GM23338 (cell line): ENCODE measurements around the gene EPSTI1. TPM values are rescaled to one million over a fixed set of nuclear protein-coding genes. Genes with fewer than 3 reads are reported as not detected.

Experiments used
- ATAC-seq: fragments of 200-7000 bp; cut with Tn5 transposase; 3 replicates; pipeline ENCODE4 v1.9.1; 2020
- DNase-seq: peaks from one replicate; pipeline ENCODE4 v3.0.0-alpha.2; 2015; ENCODE audit warnings: low spot score
- H2AFZ ChIP-seq: fragments of 200-600 bp; sonication (generic); 2 replicates; pipeline ENCODE4 v1.8.0; 2016; ENCODE audit warnings: antibody characterized with exemption, mild to moderate bottlenecking, moderate library complexity
- H3F3A ChIP-seq: fragments of 200-600 bp; sonication (generic); replicated peaks from 2 replicates; pipeline ENCODE4 v1.8.0; 2017; ENCODE audit warnings: antibody characterized with exemption, mixed run types, low read depth
- H3K27ac ChIP-seq: fragments of 200-600 bp; sonication (generic); 2 replicates; pipeline ENCODE4 v1.6.1; 2016; ENCODE audit warnings: low read depth
- H3K27me3 ChIP-seq: fragments of 200-600 bp; sonication (generic); 2 replicates; pipeline ENCODE4 v1.8.0; 2016; ENCODE audit warnings: mild to moderate bottlenecking, mixed run types, moderate library complexity; ENCODE audit not compliant: insufficient read depth
- H3K36me3 ChIP-seq: fragments of 200-600 bp; sonication (generic); 2 replicates; pipeline ENCODE4 v1.8.0; 2016; ENCODE audit warnings: mild to moderate bottlenecking; ENCODE audit not compliant: insufficient read depth
- H3K4me1 ChIP-seq: fragments of 200-600 bp; sonication (generic); 2 replicates; pipeline ENCODE4 v1.8.0; 2016; ENCODE audit warnings: mild to moderate bottlenecking, moderate library complexity; ENCODE audit not compliant: insufficient read depth
- H3K4me2 ChIP-seq: fragments of 200-600 bp; sonication (generic); 2 replicates; pipeline ENCODE4 v1.7.1; 2017; ENCODE audit warnings: mixed run types
- H3K4me3 ChIP-seq: fragments of 200-600 bp; sonication (generic); 2 replicates; pipeline ENCODE4 v1.6.1; 2016; ENCODE audit warnings: mixed run types
- H3K79me2 ChIP-seq: fragments of 200-600 bp; sonication (generic); replicated peaks from 2 replicates; pipeline ENCODE4 v1.8.0; 2017; ENCODE audit warnings: mild to moderate bottlenecking; ENCODE audit not compliant: insufficient read depth
- H3K9me2 ChIP-seq: fragments of 200-600 bp; sonication (generic); 2 replicates; pipeline ENCODE4 v1.8.0; 2017; ENCODE audit not compliant: insufficient read depth
- H4K20me1 ChIP-seq: fragments of 200-600 bp; sonication (generic); replicated peaks from 2 replicates; pipeline ENCODE4 v1.8.0; 2017; ENCODE audit warnings: mild to moderate bottlenecking; ENCODE audit not compliant: insufficient read depth
- H3K27ac Mint-ChIP-seq: 2 replicates; pipeline ENCODE4 v1.8.0; 2020; ENCODE audit warnings: inconsistent platforms, mild to moderate bottlenecking, moderate library complexity, mixed read lengths
- H3K27me3 Mint-ChIP-seq: 3 replicates; pipeline ENCODE4 v1.8.0; 2022; ENCODE audit warnings: low read depth, mild to moderate bottlenecking, moderate library complexity, mixed read lengths, inconsistent platforms; ENCODE audit not compliant: insufficient read depth, poor library complexity
- H3K36me3 Mint-ChIP-seq: 3 replicates; pipeline ENCODE4 v1.8.0; 2021; ENCODE audit warnings: low read depth, mild to moderate bottlenecking, inconsistent platforms, moderate library complexity, mixed read lengths
- H3K4me1 Mint-ChIP-seq: 3 replicates; pipeline ENCODE4 v1.8.0; 2020; ENCODE audit warnings: mild to moderate bottlenecking, inconsistent platforms, mixed read lengths
- H3K4me3 Mint-ChIP-seq: 3 replicates; pipeline ENCODE4 v1.8.0; 2021; ENCODE audit warnings: moderate library complexity, mild to moderate bottlenecking, inconsistent platforms, mixed read lengths
- H3K9me3 Mint-ChIP-seq: 3 replicates; pipeline ENCODE4 v1.8.0; 2020; ENCODE audit warnings: moderate library complexity, mild to moderate bottlenecking, inconsistent platforms, mixed read lengths
- CREB1 ChIP-seq: fragments of 250-450 bp; sonication (Bioruptor Pico); IDR thresholded peaks from 2 replicates; pipeline ENCODE4 v1.5.0; 2020; ENCODE audit warnings: low read depth, mild to moderate bottlenecking, moderate library complexity
- EZH2 ChIP-seq: fragments of 200-600 bp; sonication (generic); IDR thresholded peaks from one replicate; pipeline ENCODE4 v1.8.0; 2017; ENCODE audit warnings: antibody characterized with exemption, mild to moderate bottlenecking, low read depth; ENCODE audit not compliant: unreplicated experiment
- EZH2phosphoT487 ChIP-seq: fragments of 200-600 bp; sonication (generic); IDR thresholded peaks from one replicate; pipeline ENCODE4 v1.8.1; 2018; ENCODE audit warnings: antibody characterized with exemption; ENCODE audit not compliant: unreplicated experiment
- JUNB ChIP-seq: IDR thresholded peaks from one replicate; pipeline ENCODE4 v1.6.1; 2016; ENCODE audit warnings: antibody characterized with exemption; ENCODE audit not compliant: unreplicated experiment
- NANOG ChIP-seq: IDR thresholded peaks from 2 replicates; pipeline ENCODE4 v1.6.1; 2016; ENCODE audit warnings: antibody characterized with exemption, borderline replicate concordance
- POLR2AphosphoS5 ChIP-seq: IDR thresholded peaks from 2 replicates; pipeline ENCODE4 v1.6.1; 2016; ENCODE audit warnings: antibody characterized with exemption, low read depth
- STAT1 ChIP-seq: IDR thresholded peaks from one replicate; pipeline ENCODE4 v1.6.1; 2016; ENCODE audit warnings: antibody characterized with exemption; ENCODE audit not compliant: unreplicated experiment
- ZNF114 ChIP-seq: fragments of 250-450 bp; sonication (Bioruptor Pico); IDR thresholded peaks from 2 replicates; pipeline ENCODE4 v1.5.0; 2020; ENCODE audit warnings: mild to moderate bottlenecking, moderate library complexity
- ZNF331 ChIP-seq: fragments of 250-450 bp; sonication (Bioruptor Pico); IDR thresholded peaks from 2 replicates; pipeline ENCODE4 v1.5.0; 2020; ENCODE audit warnings: low read depth, mild to moderate bottlenecking, moderate library complexity
- polyA plus RNA-seq: library from polyadenylated mRNA; unstranded; fragments of >200 nt; fragmentation: Nextera tagmentation; extraction: Ambion mirVana; gene quantifications from 2 replicates; pipeline ENCODE4 v1.2.1, GENCODE V29; 2016
- total RNA-seq: library from RNA; depleted of rRNA; stranded (reverse); fragments of >200 nt; shearing (Covaris generic); gene quantifications from 2 replicates; pipeline ENCODE4 v1.2.3, GENCODE V29; 2014
- TF ChIP-seq, protein P1 (sequence below), 2 experiments: fragments of 200-600 bp in 1 of 2; sonication (generic) in 1 of 2; conservative IDR thresholded peaks; 2 replicates each; pipeline versions ENCODE4 v1.5.1 to v1.6.1; 2016 to 2017; ENCODE audit warnings: antibody characterized with exemption in 2 of 2, low read depth in 2 of 2, mild to moderate bottlenecking in 2 of 2, moderate library complexity in 1 of 2
- TF ChIP-seq, protein P2 (sequence below): IDR thresholded peaks from 2 replicates; pipeline ENCODE4 v1.6.1; 2016; ENCODE audit warnings: antibody characterized with exemption
- TF ChIP-seq, protein P3 (sequence below): fragments of 250-450 bp; sonication (Bioruptor Pico); IDR thresholded peaks from 2 replicates; pipeline ENCODE4 v1.5.0; 2020; ENCODE audit warnings: mild to moderate bottlenecking, moderate library complexity
- TF ChIP-seq, protein P4 (sequence below): IDR thresholded peaks from one replicate; pipeline ENCODE4 v1.6.1; 2018; ENCODE audit warnings: antibody characterized with exemption; ENCODE audit not compliant: unreplicated experiment

Gene EPSTI1
- total and polyA plus RNA-seq, 2 experiments from 2014 or later, result 0.10 to 0.68 TPM

DNA sequence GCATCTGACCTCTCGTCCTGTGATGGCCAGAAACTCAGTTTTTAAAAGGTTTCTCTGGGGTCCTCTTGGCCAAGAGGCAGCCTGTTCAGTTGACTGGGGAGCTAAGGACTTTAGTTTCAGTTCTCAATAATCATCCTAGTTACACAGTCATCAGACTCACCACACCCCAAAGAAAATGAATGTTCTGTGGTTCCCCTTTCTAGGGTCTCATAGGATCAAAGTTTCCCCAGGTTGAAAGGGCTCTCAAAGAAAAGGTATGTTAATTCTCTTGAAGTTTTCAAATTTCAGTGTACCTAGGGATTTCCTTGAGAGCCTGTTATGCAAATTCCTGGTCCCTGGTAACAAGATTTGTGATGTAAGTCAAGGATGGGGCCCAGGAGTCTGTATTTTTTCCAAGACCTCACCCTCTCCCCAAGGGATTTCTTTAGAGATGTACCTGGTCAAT, 115.7 kb downstream of the EPSTI1 start:
- H2AFZ ChIP-seq, result no peak overlapping the region
- no peaks in the 10 kb centered on the region for H4K20me1 ChIP-seq
- H3K4me3 ChIP-seq, result peak overlapping the region; percentile 38
- peaks cover 23% of the 10 kb centered on the region for H3K79me2 ChIP-seq
- H3F3A ChIP-seq, result no peaks in the 10 kb centered on the region
- H3K4me1 ChIP-seq, result peaks cover 47% of the 10 kb centered on the region
- peak overlapping the region; percentile 63 for H3K4me3 Mint-ChIP-seq
- peak; percentile 90 for DNase-seq
- peak overlapping the region; percentile 90 for H3K27ac ChIP-seq
- ATAC-seq, result peak; percentile 56
- H3K9me3 Mint-ChIP-seq, result peaks cover 2% of the 10 kb centered on the region; the same call in 1 of the 3 replicates
- peaks cover 58% of the 10 kb centered on the region for H3K4me1 Mint-ChIP-seq
- no peaks in the 10 kb centered on the region for H3K27me3 ChIP-seq
- H3K9me2 ChIP-seq, result no peaks in the 10 kb centered on the region
- TF ChIP-seq EZH2phosphoT487 (no peak), JUNB (no peak), ZNF331 (CRISPR knock-in tag) (no peak), NANOG (peak; percentile 56; the same call in 1 of the 2 replicates), POLR2AphosphoS5 (no peak), CREB1 (CRISPR knock-in tag) (peak; percentile 62; the same call in 1 of the 2 replicates), ZNF114 (CRISPR knock-in tag) (no peak), EZH2 (no peak), STAT1 (no peak)
- TF ChIP-seq, protein P1, sequence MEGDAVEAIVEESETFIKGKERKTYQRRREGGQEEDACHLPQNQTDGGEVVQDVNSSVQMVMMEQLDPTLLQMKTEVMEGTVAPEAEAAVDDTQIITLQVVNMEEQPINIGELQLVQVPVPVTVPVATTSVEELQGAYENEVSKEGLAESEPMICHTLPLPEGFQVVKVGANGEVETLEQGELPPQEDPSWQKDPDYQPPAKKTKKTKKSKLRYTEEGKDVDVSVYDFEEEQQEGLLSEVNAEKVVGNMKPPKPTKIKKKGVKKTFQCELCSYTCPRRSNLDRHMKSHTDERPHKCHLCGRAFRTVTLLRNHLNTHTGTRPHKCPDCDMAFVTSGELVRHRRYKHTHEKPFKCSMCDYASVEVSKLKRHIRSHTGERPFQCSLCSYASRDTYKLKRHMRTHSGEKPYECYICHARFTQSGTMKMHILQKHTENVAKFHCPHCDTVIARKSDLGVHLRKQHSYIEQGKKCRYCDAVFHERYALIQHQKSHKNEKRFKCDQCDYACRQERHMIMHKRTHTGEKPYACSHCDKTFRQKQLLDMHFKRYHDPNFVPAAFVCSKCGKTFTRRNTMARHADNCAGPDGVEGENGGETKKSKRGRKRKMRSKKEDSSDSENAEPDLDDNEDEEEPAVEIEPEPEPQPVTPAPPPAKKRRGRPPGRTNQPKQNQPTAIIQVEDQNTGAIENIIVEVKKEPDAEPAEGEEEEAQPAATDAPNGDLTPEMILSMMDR (conservative IDR thresholded peaks at IDR 0.05; ENCODE audit: low read depth in 2 of 2), result no peak
- TF ChIP-seq, protein P2, sequence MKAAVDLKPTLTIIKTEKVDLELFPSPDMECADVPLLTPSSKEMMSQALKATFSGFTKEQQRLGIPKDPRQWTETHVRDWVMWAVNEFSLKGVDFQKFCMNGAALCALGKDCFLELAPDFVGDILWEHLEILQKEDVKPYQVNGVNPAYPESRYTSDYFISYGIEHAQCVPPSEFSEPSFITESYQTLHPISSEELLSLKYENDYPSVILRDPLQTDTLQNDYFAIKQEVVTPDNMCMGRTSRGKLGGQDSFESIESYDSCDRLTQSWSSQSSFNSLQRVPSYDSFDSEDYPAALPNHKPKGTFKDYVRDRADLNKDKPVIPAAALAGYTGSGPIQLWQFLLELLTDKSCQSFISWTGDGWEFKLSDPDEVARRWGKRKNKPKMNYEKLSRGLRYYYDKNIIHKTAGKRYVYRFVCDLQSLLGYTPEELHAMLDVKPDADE, result no peak
- TF ChIP-seq, protein P3, sequence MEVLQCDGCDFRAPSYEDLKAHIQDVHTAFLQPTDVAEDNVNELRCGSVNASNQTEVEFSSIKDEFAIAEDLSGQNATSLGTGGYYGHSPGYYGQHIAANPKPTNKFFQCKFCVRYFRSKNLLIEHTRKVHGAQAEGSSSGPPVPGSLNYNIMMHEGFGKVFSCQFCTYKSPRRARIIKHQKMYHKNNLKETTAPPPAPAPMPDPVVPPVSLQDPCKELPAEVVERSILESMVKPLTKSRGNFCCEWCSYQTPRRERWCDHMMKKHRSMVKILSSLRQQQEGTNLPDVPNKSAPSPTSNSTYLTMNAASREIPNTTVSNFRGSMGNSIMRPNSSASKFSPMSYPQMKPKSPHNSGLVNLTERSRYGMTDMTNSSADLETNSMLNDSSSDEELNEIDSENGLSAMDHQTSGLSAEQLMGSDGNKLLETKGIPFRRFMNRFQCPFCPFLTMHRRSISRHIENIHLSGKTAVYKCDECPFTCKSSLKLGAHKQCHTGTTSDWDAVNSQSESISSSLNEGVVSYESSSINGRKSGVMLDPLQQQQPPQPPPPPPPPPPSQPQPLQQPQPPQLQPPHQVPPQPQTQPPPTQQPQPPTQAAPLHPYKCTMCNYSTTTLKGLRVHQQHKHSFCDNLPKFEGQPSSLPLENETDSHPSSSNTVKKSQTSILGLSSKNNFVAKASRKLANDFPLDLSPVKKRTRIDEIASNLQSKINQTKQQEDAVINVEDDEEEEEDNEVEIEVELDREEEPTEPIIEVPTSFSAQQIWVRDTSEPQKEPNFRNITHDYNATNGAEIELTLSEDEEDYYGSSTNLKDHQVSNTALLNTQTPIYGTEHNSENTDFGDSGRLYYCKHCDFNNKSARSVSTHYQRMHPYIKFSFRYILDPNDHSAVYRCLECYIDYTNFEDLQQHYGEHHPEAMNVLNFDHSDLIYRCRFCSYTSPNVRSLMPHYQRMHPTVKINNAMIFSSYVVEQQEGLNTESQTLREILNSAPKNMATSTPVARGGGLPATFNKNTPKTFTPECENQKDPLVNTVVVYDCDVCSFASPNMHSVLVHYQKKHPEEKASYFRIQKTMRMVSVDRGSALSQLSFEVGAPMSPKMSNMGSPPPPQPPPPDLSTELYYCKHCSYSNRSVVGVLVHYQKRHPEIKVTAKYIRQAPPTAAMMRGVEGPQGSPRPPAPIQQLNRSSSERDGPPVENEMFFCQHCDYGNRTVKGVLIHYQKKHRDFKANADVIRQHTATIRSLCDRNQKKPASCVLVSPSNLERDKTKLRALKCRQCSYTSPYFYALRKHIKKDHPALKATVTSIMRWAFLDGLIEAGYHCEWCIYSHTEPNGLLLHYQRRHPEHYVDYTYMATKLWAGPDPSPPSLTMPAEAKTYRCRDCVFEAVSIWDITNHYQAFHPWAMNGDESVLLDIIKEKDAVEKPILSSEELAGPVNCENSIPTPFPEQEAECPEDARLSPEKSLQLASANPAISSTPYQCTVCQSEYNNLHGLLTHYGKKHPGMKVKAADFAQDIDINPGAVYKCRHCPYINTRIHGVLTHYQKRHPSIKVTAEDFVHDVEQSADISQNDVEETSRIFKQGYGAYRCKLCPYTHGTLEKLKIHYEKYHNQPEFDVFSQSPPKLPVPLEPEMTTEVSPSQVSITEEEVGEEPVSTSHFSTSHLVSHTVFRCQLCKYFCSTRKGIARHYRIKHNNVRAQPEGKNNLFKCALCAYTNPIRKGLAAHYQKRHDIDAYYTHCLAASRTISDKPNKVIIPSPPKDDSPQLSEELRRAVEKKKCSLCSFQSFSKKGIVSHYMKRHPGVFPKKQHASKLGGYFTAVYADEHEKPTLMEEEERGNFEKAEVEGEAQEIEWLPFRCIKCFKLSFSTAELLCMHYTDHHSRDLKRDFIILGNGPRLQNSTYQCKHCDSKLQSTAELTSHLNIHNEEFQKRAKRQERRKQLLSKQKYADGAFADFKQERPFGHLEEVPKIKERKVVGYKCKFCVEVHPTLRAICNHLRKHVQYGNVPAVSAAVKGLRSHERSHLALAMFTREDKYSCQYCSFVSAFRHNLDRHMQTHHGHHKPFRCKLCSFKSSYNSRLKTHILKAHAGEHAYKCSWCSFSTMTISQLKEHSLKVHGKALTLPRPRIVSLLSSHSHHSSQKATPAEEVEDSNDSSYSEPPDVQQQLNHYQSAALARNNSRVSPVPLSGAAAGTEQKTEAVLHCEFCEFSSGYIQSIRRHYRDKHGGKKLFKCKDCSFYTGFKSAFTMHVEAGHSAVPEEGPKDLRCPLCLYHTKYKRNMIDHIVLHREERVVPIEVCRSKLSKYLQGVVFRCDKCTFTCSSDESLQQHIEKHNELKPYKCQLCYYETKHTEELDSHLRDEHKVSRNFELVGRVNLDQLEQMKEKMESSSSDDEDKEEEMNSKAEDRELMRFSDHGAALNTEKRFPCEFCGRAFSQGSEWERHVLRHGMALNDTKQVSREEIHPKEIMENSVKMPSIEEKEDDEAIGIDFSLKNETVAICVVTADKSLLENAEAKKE (CRISPR knock-in tag), result peak; percentile 14; the same call in 1 of the 2 replicates
- TF ChIP-seq, protein P4, sequence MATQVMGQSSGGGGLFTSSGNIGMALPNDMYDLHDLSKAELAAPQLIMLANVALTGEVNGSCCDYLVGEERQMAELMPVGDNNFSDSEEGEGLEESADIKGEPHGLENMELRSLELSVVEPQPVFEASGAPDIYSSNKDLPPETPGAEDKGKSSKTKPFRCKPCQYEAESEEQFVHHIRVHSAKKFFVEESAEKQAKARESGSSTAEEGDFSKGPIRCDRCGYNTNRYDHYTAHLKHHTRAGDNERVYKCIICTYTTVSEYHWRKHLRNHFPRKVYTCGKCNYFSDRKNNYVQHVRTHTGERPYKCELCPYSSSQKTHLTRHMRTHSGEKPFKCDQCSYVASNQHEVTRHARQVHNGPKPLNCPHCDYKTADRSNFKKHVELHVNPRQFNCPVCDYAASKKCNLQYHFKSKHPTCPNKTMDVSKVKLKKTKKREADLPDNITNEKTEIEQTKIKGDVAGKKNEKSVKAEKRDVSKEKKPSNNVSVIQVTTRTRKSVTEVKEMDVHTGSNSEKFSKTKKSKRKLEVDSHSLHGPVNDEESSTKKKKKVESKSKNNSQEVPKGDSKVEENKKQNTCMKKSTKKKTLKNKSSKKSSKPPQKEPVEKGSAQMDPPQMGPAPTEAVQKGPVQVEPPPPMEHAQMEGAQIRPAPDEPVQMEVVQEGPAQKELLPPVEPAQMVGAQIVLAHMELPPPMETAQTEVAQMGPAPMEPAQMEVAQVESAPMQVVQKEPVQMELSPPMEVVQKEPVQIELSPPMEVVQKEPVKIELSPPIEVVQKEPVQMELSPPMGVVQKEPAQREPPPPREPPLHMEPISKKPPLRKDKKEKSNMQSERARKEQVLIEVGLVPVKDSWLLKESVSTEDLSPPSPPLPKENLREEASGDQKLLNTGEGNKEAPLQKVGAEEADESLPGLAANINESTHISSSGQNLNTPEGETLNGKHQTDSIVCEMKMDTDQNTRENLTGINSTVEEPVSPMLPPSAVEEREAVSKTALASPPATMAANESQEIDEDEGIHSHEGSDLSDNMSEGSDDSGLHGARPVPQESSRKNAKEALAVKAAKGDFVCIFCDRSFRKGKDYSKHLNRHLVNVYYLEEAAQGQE, result no peak
- peaks cover 15% of the 10 kb centered on the region for H3K27me3 Mint-ChIP-seq
- H3K27ac Mint-ChIP-seq, result peak overlapping the region; percentile 77
- H3K36me3 ChIP-seq, result no peaks in the 10 kb centered on the region
- peak overlapping the region; percentile 68 for H3K4me2 ChIP-seq
- peaks cover 16% of the 10 kb centered on the region for H3K36me3 Mint-ChIP-seq
